Left colon (tissue), 2 donors: ENCODE measurements around the gene MAP1B. TPM values are rescaled to one million over a fixed set of nuclear protein-coding genes. Genes with fewer than 3 reads are reported as not detected.

ENCODE experiments used
- ATAC-seq: fragments of 200-7000 bp; cut with Tn5 transposase; one replicate; pipeline ENCODE4 v1.9.1; 2020; ENCODE audit warnings: mild to moderate bottlenecking, moderate library complexity
- DNase-seq, 2 donors: peaks; one replicate each; pipeline ENCODE4 v3.0.0-alpha.2; 2020
- intact Hi-C, 2 donors: fragments of 100-400 bp; cut with DNase I in 1 of 2; cut with micrococcal nuclease in 1 of 2; formaldehyde crosslinking; loops; one replicate each; pipeline versions ENCODE4 v1.11.2 to v1.14.0; 2022; cut with DNase I, micrococcal nuclease
- total RNA-seq, 2 donors: library from RNA; stranded (reverse); fragmentation: NEBNext Ultra II Directional; extraction: Animal tissue kit (Norgen Biotek cat#: 25700); gene quantifications; one replicate each; pipeline ENCODE4 v1.2.1, GENCODE V29; 2021
- donor health status: DM: no; HTN: no; CAD: no.
- donor health status: DM: yes; HTN: yes; CAD: no.

MAP1B gene
- total RNA-seq, 2 donors from 2014 or later, result 6.4 to 17.1 TPM

- intact Hi-C loops, result no loop called here
- ATAC-seq, result no peak
- no peak for DNase-seq
Measured at GRCh38 chr5:72125271-72125940, 18.1 kb downstream of the MAP1B start.

DNA sequence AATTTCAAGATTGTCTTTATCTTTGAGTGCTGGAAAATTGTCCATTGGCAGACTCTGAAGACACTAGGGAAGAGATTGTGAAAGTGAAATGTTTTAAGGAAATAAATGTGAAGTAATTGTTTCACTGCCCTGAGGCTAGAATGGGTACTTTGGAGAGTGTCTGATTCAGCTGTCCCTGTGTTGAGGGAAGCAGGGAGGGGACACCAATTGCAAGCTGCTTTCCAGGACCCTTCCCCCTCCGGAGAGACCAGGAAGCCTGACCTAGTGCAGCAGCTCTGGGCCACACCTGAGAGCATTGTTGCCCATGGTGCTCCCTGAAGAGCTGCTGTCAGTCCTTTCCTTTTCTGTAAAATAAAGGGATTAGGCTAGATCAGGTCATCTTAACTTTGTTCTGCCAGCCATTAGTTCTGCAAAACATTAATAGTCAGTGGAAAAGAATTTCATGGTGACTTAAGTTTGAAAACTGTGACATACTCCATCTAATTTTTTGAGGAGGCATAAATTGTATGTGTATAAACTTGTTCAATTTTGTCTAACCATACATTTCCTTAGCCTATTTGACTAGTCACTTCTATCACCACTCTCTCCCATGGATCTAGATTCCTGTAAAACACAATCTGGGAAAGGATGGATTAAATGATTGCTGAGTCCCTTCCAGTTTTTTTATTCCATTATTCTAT, 18.8 kb downstream of the MAP1B start:
- intact Hi-C loops, result no loop called here
- DNase-seq (no peak), ATAC-seq (no peak)

DNA sequence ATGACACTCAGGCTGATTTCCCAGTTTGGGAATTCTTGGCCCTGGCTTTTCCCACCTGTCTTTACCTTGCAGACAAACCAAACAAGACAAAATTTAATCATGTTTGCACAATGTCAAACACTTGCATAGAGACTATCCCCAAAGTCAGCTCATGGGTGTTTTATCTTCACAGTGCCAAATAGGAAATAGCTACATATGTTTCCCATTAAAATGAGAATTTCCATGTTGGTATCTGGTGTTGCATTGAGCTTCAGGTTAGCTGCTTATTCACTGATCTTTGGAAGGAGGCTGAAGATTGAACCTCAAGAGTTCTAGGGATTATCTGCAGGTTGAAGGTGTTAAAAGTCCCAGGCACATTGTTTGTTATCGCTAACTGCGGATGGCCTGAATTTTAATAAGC, 19.5 kb downstream of the MAP1B start:
- no peak for DNase-seq
- no peak for ATAC-seq
- intact Hi-C loops, result no loop called here

GRCh38 chr5:72129725-72130124, 22.4 kb downstream of the MAP1B start:
- ATAC-seq (no peak), DNase-seq (no peak)
- intact Hi-C loops, result loop anchor here in 1 of 2 donors (10.0 kb wide), 2 partner anchors 145 to 175 kb away; no protein-coding TSS in a partner anchor

- ATAC-seq (no peak), DNase-seq (no peak)
- intact Hi-C loops, result loop anchor here in 1 of 2 donors (10.0 kb wide), 2 partner anchors 144 to 174 kb away; no protein-coding TSS in a partner anchor
Measured at GRCh38 chr5:72130351-72130761, 23.1 kb downstream of the MAP1B start.

DNA sequence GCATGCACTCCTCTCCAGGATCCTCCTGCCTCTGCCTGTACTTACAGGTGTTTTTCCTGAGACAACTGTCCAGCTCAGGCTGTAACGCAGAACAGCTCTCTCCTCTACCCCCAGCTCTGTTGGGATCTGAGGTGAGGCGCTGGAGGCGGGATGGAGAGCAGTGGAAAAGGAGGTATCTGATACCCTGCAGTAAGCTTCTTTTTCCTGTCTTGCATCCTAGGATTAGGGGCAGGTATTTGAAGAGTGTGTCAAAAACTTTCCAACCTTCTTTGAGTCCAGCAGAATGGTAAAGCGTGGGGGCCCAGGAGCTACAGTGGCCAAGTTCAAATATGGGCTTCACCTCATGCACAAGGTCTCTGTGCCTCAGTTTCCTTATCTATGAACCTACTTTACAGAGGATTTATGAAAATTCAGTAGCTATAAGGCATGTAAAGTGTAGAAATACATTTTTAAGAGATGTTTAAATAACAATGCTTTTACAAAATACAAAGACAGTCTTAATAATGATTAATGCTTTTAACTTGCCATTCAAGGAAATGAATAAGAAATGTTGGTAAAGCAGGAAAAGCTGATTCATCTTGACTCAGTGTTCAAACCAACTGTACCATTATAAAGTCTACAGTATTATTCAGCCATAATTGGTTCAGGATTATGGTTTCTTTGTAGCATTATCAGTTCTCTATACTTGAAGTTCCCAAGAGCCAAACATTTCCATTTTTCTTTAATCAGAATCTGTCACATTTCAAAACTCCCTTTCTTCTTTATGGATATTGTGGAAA, 26.1 kb downstream of the MAP1B start:
- intact Hi-C loops, result loop anchor here in 1 of 2 donors (10.0 kb wide), 2 partner anchors 141 to 171 kb away; no protein-coding TSS in a partner anchor
- DNase-seq, result no peak
- no peak for ATAC-seq

- no peak for ATAC-seq
- intact Hi-C loops, result loop anchor here in 1 of 2 donors (10.0 kb wide), 2 partner anchors 140 to 170 kb away; no protein-coding TSS in a partner anchor
- no peak for DNase-seq
Measured at GRCh38 chr5:72134226-72134899, 27.1 kb downstream of the MAP1B start.

GRCh38 chr5:72137826-72138409, 30.6 kb downstream of the MAP1B start:
- intact Hi-C loops, result loop anchor here in 1 of 2 donors (10.0 kb wide), 2 partner anchors 137 to 167 kb away; no protein-coding TSS in a partner anchor
- ATAC-seq (no peak), DNase-seq (no peak)

DNA sequence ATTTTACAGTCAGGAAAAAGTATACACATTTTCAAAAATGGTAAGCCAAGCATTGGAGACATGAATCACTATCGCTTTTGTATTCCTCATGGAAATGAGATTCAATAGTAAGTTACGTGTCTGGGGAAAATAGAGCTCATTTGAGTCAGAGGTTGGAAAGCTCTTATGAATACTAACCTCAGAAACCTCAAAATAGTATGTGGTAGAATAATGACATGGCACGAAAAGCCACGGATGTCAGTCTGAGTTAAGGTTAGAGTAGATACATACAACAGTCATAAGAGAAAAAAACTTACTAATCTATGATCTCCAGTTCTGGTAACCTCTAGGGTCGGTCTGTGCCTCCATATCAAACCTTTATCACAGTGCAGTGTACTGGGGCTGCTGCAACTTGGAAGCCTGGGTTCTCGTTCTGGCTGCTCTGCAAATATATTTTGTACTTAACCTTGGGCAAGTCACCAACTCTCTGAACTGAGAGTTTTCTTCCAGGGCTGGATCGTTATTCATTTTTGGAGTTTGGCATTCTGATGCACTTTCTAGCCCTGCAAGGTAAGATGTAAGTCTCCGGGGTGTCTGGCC, 31.8 kb downstream of the MAP1B start:
- intact Hi-C loops, result loop anchor here in 1 of 2 donors (10.0 kb wide), 2 partner anchors 136 to 166 kb away; no protein-coding TSS in a partner anchor
- DNase-seq (no peak), ATAC-seq (no peak)

DNA sequence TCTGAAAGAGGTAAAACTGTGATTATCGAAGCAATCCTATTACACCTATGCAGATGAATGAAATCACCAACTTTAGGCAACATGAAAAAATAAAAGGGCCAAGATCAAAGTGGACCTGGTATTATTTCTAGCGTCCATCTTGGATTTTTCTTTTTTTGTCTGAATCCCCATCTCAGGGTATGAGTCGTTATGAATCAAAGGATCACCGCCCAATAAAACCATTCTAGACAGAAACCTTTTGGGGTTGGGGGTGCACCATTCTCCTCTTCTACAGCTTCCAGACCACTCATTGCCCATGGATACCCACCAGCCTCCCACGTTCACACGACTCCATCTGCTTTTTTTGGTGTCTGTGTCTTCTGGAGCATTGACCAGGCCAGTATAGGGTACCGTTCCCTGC, 33.4 kb downstream of the MAP1B start:
- no peak for DNase-seq
- intact Hi-C loops, result no loop called here
- no peak for ATAC-seq

GRCh38 chr5:72141440-72142355, 34.4 kb downstream of the MAP1B start:
- intact Hi-C loops, result no loop called here
- no peak for ATAC-seq
- DNase-seq, result no peak

- DNase-seq (no peak), ATAC-seq (no peak)
- intact Hi-C loops, result no loop called here
Measured at GRCh38 chr5:72144762-72145161, 37.5 kb downstream of the MAP1B start.

GRCh38 chr5:72145348-72145747, 38.1 kb downstream of the MAP1B start:
- ATAC-seq, result no peak
- DNase-seq, result no peak
- intact Hi-C loops, result no loop called here

DNA sequence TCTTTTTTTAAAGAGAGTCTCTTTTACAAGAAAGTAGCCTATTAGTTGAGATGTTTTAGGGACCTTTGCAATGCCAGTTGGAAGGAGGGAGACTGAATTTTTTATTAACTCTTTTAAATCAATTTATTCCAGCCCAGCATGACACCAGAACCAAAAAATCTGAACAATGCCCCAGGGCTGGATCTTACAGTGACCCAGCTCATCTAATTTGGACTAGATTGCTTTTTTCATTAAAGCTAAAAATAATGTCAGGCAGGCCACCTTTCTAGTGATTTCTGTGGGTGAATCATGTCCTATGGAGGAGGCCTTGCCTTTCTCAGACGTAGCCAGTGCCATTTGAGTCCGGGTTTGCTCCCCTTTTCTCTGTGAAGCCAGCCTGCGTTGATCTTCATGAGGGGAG, 38.8 kb downstream of the MAP1B start:
- DNase-seq (no peak), ATAC-seq (no peak)
- intact Hi-C loops, result no loop called here

DNA sequence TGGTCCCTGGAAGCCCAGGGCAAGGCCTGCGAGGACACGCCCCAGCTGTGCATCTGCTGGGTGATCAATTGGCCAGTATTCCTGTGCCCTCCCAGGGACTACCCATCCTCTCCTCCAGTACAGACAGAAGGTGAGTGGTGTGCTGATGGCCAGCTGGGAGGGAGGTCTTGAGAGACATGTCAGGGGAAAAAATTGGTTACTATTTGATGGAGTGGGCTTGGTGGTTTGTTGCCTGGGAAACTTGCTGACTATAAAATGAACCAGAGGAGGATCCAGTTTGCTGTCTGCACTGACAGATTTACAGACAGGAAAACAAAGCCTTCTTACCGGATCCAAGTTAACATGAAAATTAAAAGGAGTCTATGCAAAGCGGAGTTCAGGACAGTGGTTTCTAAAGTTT, 40.3 kb downstream of the MAP1B start:
- DNase-seq, result no peak
- no peak for ATAC-seq
- intact Hi-C loops, result no loop called here

GRCh38 chr5:72149742-72150141, 42.5 kb downstream of the MAP1B start:
- intact Hi-C loops, result no loop called here
- ATAC-seq, result no peak
- DNase-seq, result no peak

DNA sequence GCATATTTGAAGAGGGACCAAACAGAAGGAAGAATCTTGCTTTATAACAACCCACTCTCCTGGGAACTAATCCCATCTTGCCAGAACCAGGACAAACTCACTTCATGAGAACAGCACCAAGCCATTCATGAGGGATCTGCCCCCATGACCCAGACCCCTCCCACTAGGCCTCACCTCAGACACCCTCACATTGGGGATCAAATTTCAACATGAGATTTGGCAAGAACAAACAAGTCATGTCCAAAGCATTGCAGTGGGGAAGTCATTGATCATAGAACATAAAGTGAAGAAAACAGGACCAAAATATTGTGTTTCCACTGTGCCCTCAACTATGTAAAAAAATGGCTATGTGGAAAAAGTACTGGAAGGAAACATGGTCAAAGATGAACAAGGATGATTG, 43.9 kb downstream of the MAP1B start:
- DNase-seq (no peak), ATAC-seq (no peak)
- intact Hi-C loops, result no loop called here
